ENCODE measurements around the gene MAP3K9. TPM values are rescaled to one million over a fixed set of nuclear protein-coding genes. Genes with fewer than 3 reads are reported as not detected.

MAP3K9 gene
- total RNA-seq, 1 experiment from 2014 or later = 28.0 TPM

DNA sequence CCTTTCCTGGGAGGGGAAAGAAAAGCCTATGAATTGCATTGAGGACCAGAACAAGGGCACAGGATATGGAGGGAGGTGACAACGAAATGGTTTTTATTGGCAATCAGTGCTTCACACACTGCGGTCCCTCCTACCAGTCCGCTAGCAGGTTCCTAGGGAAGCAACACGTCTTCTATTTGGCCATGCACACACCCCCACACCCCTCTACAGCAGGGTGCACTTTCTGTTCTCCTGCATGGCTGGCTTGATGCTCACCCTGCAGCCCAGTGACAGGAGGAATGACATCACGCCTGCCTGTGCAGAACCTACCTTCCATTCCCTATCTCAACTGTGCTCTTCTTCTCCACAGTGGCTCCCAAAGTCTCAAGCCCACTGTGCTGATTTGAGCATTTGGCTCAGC, 109.7 kb downstream of the MAP3K9 start (continued):
- TF ChIP-seq GABPB1 (CRISPR knock-in tag; IDR thresholded peaks at IDR 0.05) (no peak), FOXJ3 (CRISPR knock-in tag; IDR thresholded peaks at IDR 0.05; ENCODE audit: borderline replicate concordance) (no peak), SOX15 (CRISPR knock-in tag; IDR thresholded peaks at IDR 0.05) (no peak), NFATC4 (CRISPR knock-in tag; IDR thresholded peaks at IDR 0.05) (no peak), TEAD4 (CRISPR knock-in tag; IDR thresholded peaks at IDR 0.05) (no peak), ZNF138 (CRISPR knock-in tag; conservative IDR thresholded peaks at IDR 0.05) (no peak), NFYB (CRISPR knock-in tag; conservative IDR thresholded peaks at IDR 0.05; ENCODE audit: low read depth) (no peak)
- TF ChIP-seq, protein P1, sequence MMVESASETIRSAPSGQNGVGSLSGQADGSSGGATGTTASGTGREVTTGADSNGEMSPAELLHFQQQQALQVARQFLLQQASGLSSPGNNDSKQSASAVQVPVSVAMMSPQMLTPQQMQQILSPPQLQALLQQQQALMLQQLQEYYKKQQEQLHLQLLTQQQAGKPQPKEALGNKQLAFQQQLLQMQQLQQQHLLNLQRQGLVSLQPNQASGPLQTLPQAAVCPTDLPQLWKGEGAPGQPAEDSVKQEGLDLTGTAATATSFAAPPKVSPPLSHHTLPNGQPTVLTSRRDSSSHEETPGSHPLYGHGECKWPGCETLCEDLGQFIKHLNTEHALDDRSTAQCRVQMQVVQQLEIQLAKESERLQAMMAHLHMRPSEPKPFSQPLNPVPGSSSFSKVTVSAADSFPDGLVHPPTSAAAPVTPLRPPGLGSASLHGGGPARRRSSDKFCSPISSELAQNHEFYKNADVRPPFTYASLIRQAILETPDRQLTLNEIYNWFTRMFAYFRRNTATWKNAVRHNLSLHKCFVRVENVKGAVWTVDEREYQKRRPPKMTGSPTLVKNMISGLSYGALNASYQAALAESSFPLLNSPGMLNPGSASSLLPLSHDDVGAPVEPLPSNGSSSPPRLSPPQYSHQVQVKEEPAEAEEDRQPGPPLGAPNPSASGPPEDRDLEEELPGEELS (CRISPR knock-in tag; IDR thresholded peaks at IDR 0.05) = no peak

DNA sequence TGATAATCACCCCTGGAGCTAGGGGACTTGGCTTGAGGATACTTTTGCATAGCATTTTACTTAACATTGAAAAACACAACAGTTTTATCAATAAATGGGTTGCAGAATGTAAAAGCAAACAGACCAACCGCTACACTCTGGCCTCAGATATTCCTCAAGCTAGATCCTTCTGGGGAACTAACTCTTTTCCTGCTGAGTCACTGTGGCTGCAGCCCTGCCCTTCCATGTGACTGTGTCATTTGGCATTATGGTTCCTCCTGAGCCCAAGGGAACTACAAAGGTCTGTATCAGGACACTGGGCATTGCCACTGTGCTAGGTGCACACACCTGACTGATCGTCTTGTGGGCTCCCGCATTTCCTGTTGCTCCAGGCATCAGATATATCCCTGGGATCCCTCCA, 111.0 kb downstream of the MAP3K9 start:
- ATAC-seq = no peak

DNA sequence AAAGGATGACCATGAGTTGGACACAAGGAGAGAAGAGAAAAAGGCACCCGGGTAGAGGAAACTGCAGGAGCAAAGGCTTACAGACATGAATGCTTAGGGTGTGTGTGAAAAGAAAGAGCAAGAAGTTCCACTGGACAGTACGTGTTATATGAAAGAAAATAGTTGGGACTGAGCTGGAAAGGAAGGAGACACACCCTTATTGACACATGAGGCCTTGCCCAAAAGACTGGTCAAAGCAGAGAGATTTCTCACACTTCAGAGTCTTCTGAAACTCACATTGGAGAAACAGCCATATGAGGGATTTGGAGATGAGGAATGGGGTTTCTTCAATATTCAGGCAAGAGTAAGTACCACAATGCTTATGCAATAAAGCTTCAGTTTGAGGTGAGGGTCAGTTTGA, 111.6 kb downstream of the MAP3K9 start:
- no peak overlapping the region for H3K27ac Mint-ChIP-seq
- no peaks in the 10 kb centered on the region for H3K9me3 Mint-ChIP-seq
- DNase-seq (ENCODE audit: low spot score) = no peak
- POLR2A ChIA-PET = no interaction called here
- ATAC-seq = no peak
- TF ChIP-seq MXD4 (CRISPR knock-in tag; IDR thresholded peaks at IDR 0.05; ENCODE audit: borderline replicate concordance) = no peak
- no peak for TF ChIP-seq STAT6 (CRISPR knock-in tag; conservative IDR thresholded peaks at IDR 0.05; ENCODE audit: low read depth)
- TF ChIP-seq GRHL2 (CRISPR knock-in tag; IDR thresholded peaks at IDR 0.05; ENCODE audit: insufficient replicate concordance, severe bottlenecking) = no peak
- no peak for TF ChIP-seq MYBL2 (CRISPR knock-in tag; IDR thresholded peaks at IDR 0.05)
- no peak for TF ChIP-seq ZNF219 (CRISPR knock-in tag; IDR thresholded peaks at IDR 0.05; ENCODE audit: borderline replicate concordance)
- no peak for TF ChIP-seq ZMAT4 (CRISPR knock-in tag; IDR thresholded peaks at IDR 0.05)
- TF ChIP-seq ATF2 (CRISPR knock-in tag; IDR thresholded peaks at IDR 0.05; ENCODE audit: borderline replicate concordance, low read depth) = no peak
- no peak for TF ChIP-seq HMGA2 (CRISPR knock-in tag; IDR thresholded peaks at IDR 0.05)
- TF ChIP-seq SOX15 (CRISPR knock-in tag; IDR thresholded peaks at IDR 0.05) = no peak
- TF ChIP-seq ZNF263 (CRISPR knock-in tag; IDR thresholded peaks at IDR 0.05; ENCODE audit: low read depth) = no peak
- TF ChIP-seq HMGXB4 (CRISPR knock-in tag; IDR thresholded peaks at IDR 0.05) = no peak
- TF ChIP-seq EMX1 (CRISPR knock-in tag; IDR thresholded peaks at IDR 0.05) = no peak
- no peak for TF ChIP-seq ZNF671 (CRISPR knock-in tag; IDR thresholded peaks at IDR 0.05)
- no peak for TF ChIP-seq USF2 (CRISPR knock-in tag; IDR thresholded peaks at IDR 0.05)
- no peak for TF ChIP-seq ZNF416 (CRISPR knock-in tag; IDR thresholded peaks at IDR 0.05)
- TF ChIP-seq ELF4 (CRISPR knock-in tag; IDR thresholded peaks at IDR 0.05; ENCODE audit: low read depth) = no peak
- TF ChIP-seq CREM (CRISPR knock-in tag; IDR thresholded peaks at IDR 0.05) = no peak
- CTCF ChIA-PET = interaction anchor here (1.9 kb wide), 1 partner anchor 16 kb away, joined by 5 read pairs; no protein-coding TSS in a partner anchor
- no peaks in the 10 kb centered on the region; the same call in none of the 2 replicates for H3K27me3 Mint-ChIP-seq (ENCODE audit: low read depth)
- peaks cover 23% of the 10 kb centered on the region for H3K4me1 Mint-ChIP-seq
- H3K4me3 Mint-ChIP-seq = no peak overlapping the region
- no peaks in the 10 kb centered on the region for H3K36me3 Mint-ChIP-seq

More for the DNA sequence above, 111.0 kb downstream of the MAP3K9 start:
- Mint-ChIP-seq H3K4me3 (no peak overlapping the region), H3K9me3 (no peaks in the 10 kb centered on the region), H3K4me1 (peaks cover 23% of the 10 kb centered on the region), H3K27ac (no peak overlapping the region), H3K36me3 (no peaks in the 10 kb centered on the region), H3K27me3 (ENCODE audit: low read depth) (no peaks in the 10 kb centered on the region; the same call in none of the 2 replicates)
- TF ChIP-seq NR3C1 (CRISPR knock-in tag; conservative IDR thresholded peaks at IDR 0.05; ENCODE audit: low read depth) (no peak), NR2C2 (CRISPR knock-in tag; IDR thresholded peaks at IDR 0.05) (no peak), MAX (CRISPR knock-in tag; IDR thresholded peaks at IDR 0.05) (0 out of 2 replicates have a peak, but pooled peaks have one; percentile 40), NFE2L1 (CRISPR knock-in tag; IDR thresholded peaks at IDR 0.05) (0 out of 2 replicates have a peak, but pooled peaks have one; percentile 72)
- ChIA-PET POLR2A (no interaction called here), CTCF (interaction anchor here (0.8 to 1.9 kb wide), 3 partner anchors 10 to 16 kb away, joined by 3 to 5 read pairs (median 4); no protein-coding TSS in a partner anchor)
- no peak for DNase-seq (ENCODE audit: low spot score)

All from WTC11 (cell line).